ENCODE measurements around the gene AIF1. TPM values are rescaled to one million over a fixed set of nuclear protein-coding genes. Genes with fewer than 3 reads are reported as not detected.

AIF1 gene
- total RNA-seq, 2 experiments from 2014 or later = 48.0 to 54.2 TPM

DNA sequence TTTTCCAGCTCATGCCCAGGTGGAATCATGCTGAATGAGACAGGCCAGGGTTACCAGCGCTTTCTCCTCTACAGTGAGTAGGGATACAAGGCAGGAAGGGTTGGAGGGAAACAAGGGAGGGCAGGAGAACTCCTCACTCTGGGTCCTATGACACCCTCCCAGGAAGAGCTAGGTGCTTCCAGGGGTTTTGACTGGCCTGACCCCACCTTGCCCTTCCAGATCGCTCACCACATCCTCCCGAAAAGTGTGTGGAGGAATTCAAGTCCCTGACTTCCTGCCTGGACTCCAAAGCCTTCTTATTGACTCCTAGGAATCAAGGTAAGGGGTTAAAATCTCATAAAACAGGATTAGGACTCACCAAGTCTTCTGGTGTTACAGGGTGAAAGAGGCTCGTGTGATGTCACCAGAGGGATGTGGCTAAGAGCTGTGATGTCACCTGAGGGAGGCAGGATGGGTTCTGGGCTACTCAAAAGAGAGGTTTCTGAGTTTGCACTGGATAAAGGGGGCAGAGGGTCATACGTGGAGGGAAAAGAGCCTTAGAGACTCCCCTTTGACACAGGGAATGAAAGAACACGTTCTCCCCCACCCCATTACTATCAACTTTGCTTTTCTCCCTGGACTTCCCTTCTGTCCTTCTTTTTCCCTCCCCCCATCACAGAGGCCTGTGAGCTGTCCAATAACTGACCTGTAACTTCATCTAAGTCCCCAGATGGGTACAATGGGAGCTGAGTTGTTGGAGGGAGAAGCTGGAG is 42.5 kb downstream of the AIF1 start:
- CTCF ChIA-PET = interaction anchor here (0.8 to 1.6 kb wide), 5 partner anchors 16 to 173 kb away, joined by 3 to 6 read pairs (median 4); no protein-coding TSS in a partner anchor

DNA sequence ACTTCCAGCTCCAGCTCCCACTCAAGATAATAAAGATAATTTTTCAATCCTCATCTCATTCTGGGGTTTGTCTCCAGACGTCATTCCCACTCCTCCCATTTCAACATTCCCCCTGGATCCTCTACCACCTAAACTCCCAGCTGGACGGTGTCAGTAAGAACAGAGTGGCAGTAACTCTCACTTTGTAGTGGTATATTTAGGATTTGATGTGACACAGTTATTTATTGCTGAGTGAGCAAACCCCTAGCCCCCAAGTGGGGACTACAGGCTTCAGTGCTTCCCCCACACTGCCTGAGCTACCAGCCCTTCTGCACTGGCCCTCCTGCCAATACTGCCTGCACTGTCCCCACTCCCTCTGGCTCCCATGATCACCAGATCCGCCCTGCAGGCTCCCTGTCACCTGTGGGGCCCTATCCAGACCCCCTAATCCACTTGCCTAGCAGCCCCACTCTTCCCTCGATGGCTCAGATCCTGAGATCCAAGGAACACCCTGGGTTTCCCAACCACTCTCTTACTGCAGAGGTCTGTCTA is 43.2 kb downstream of the AIF1 start:
- Mint-ChIP-seq H3K9me3 (no peaks in the 10 kb centered on the region), H3K27me3 (no peaks in the 10 kb centered on the region), H3K27ac (peak overlapping the region; percentile 81), H3K36me3 (ENCODE audit: low read depth) (peaks cover 56% of the 10 kb centered on the region), H3K4me3 (peak overlapping the region; percentile 93), H3K4me1 (peaks cover 70% of the 10 kb centered on the region)
- ChIA-PET CTCF (interaction anchor here (0.8 to 1.6 kb wide), 4 partner anchors 16 to 111 kb away, joined by 3 to 6 read pairs (median 4); no protein-coding TSS in a partner anchor), POLR2A (interaction anchor here (0.7 kb wide), 1 partner anchor 60 kb away, joined by 5 read pairs; no protein-coding TSS in a partner anchor)
- no peak for DNase-seq

More for the DNA sequence above, 42.5 kb downstream of the AIF1 start:
- peaks cover 70% of the 10 kb centered on the region for H3K4me1 Mint-ChIP-seq
- DNase-seq = peak; percentile 45
- H3K4me3 Mint-ChIP-seq = peak overlapping the region; percentile 31
- H3K27ac Mint-ChIP-seq = peak overlapping the region; percentile 61
- POLR2A ChIA-PET = interaction anchor here (0.6 to 0.7 kb wide), 2 partner anchors 59 to 181 kb away, joined by 3 to 5 read pairs; no protein-coding TSS in a partner anchor
- H3K36me3 Mint-ChIP-seq (ENCODE audit: low read depth) = peaks cover 55% of the 10 kb centered on the region
- no peaks in the 10 kb centered on the region for H3K27me3 Mint-ChIP-seq
- H3K9me3 Mint-ChIP-seq = no peaks in the 10 kb centered on the region

DNA sequence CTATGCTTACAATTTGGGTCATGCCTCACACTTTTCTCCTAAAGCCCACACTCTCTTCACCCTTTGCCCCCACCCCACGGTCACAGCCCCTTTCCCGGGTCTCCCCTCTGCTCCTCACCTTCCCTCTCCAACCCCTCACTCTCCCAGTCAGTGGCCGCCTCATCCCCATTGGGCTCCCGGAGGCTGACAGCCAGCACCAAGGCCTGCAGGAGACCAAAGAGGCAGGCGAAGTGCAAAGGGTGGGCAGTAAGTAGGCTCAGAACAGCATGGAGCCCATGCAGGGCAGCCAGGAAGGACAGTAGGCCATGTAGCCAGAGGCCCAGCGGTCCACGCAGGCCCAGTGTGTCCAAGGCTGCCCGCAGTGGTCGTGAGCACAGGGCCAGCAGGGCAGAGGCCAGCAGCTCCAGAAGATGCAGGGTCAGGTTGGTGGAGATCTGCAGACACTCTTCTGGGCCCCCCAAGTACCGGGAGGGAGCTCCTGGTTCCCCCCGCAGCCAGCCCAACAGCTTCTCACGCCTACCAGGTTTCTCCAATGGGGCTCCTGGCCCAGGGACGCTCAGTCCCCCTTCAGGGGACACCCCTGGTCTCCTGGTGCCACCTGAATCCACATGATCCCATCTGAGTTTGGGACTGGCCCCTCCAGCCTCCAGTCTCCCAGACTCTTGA is 44.1 kb downstream of the AIF1 start:
- POLR2A ChIA-PET = no interaction called here
- peaks cover 65% of the 10 kb centered on the region for H3K36me3 Mint-ChIP-seq (ENCODE audit: low read depth)
- no peaks in the 10 kb centered on the region for H3K9me3 Mint-ChIP-seq
- H3K4me3 Mint-ChIP-seq = peak overlapping the region; percentile 93
- CTCF ChIA-PET = interaction anchor here (0.9 kb wide), 2 partner anchors 9 to 116 kb away, joined by 3 to 4 read pairs; partner anchors contain the start of gene DDX39B
- DNase-seq = no peak
- peaks cover 74% of the 10 kb centered on the region for H3K4me1 Mint-ChIP-seq
- no peaks in the 10 kb centered on the region for H3K27me3 Mint-ChIP-seq
- peak overlapping the region; percentile 87 for H3K27ac Mint-ChIP-seq

DNA sequence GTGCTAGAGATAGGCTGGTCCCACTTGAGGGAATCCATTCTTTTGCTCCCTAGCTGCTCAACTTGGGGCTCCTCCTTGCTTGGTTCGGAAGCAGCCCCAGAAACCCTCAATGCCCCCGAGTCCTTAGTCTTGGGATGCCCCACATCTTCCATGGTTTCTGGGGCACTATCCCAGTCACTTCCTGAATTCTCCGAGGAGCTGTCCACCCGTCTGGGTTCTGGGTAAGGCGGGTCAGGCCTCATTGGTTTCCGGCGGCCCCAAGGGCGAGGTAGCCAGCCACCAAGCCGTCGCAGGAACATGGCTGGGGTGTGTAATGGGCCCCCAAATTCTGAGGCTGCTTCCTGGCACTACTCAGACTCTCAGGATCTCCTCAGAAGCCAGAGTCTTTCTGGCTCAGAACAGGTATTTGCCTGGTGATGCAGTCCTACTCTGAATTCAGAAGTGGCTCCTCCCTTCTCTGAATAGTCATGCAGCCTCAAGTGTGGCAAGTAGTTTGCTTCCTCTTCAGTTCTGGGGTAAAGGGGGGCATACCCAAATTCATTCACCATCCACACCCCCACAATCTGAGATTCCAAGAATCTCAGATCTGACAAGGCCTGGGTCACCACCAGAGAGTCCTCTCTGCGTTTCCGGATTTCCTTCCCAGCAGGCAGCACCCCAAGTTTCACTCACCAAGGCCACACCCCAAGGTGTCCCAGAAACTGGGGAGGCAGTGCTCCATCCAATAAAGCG is 44.8 kb downstream of the AIF1 start:
- ChIA-PET CTCF (interaction anchor here (0.9 to 1.7 kb wide), 5 partner anchors 9 to 117 kb away, joined by 3 to 4 read pairs (median 3); partner anchors contain the start of genes DDX39B and MSH5), POLR2A (interaction anchor here (0.6 to 0.8 kb wide), 3 partner anchors 8 to 138 kb away, joined by 3 read pairs; partner anchors contain the start of gene LY6G5B)
- H3K9me3 Mint-ChIP-seq = no peaks in the 10 kb centered on the region
- peak overlapping the region; percentile 87 for H3K27ac Mint-ChIP-seq
- peak overlapping the region; percentile 93 for H3K4me3 Mint-ChIP-seq
- DNase-seq = peak; percentile 52
- H3K4me1 Mint-ChIP-seq = peaks cover 79% of the 10 kb centered on the region
- H3K36me3 Mint-ChIP-seq (ENCODE audit: low read depth) = peaks cover 72% of the 10 kb centered on the region
- no peaks in the 10 kb centered on the region for H3K27me3 Mint-ChIP-seq

DNA sequence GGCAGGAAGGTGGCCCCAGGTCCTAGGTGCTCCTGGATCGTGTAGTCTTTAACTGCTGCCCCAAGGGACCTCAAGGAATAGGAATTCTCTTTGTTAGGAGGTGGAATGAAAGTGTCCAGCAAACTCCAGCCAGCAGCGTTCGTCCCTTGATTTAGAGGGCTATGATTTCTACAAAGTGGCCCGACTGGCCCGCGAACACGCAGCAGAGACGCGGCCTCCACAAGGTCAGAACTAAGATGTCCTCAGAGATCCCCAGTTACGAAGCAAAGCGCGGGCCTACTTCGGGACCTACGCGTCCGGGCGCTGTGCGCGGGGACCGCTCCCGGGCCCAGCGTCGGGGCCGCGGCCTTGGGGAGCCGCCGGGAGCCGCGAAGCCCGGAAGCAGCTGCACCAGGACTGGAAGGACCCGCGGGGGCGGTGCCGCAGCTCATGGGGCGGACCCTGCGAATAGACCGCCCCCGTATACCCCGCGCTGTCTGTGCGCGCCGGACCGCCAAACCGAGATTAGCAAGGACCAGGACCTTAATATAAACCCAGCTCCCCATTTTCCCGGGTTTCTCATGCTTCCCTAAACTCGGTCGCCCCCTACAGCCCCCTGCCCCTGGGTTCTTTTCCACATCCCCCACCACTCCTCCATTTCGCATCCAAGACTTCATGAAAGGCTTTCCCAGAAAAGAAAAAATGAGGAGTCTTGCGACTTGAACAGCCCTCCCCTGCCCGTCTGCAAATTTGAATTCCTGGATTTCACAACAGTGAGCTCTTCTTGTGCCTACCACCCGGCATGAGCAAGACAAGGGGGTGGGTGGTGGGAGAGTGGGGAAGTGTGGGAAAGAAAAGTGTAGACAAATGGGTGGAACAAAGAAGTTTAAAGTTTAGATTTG is 45.6 kb downstream of the AIF1 start, which contains the start of gene C6orf47:
Gene C6orf47, minus strand, starts transcription at position 398 of the 881 bp plus-strand sequence. CDS start 831 bp downstream, outside the sequence.
- no peaks in the 10 kb centered on the region for H3K9me3 Mint-ChIP-seq
- peak within 1 kb of the TSS; percentile 87 for H3K27ac Mint-ChIP-seq
- no peaks in the 10 kb centered on the region for H3K27me3 Mint-ChIP-seq
- ChIA-PET POLR2A (interaction anchor here (0.6 to 0.8 kb wide), 3 partner anchors 9 to 139 kb away, joined by 3 read pairs; partner anchors contain the start of gene LY6G5B), CTCF (interaction anchor here (0.6 to 4.7 kb wide), 9 partner anchors 7 to 146 kb away, joined by 3 to 32 read pairs (median 3); partner anchors contain the start of genes APOM, BAG6, LSM2 and MSH5)
- peak; percentile 79 for DNase-seq
- H3K4me1 Mint-ChIP-seq = peaks cover 75% of the 10 kb centered on the region
- peaks cover 69% of the 10 kb centered on the region for H3K36me3 Mint-ChIP-seq (ENCODE audit: low read depth)
- peak within 1 kb of the TSS; percentile 93 for H3K4me3 Mint-ChIP-seq

DNA sequence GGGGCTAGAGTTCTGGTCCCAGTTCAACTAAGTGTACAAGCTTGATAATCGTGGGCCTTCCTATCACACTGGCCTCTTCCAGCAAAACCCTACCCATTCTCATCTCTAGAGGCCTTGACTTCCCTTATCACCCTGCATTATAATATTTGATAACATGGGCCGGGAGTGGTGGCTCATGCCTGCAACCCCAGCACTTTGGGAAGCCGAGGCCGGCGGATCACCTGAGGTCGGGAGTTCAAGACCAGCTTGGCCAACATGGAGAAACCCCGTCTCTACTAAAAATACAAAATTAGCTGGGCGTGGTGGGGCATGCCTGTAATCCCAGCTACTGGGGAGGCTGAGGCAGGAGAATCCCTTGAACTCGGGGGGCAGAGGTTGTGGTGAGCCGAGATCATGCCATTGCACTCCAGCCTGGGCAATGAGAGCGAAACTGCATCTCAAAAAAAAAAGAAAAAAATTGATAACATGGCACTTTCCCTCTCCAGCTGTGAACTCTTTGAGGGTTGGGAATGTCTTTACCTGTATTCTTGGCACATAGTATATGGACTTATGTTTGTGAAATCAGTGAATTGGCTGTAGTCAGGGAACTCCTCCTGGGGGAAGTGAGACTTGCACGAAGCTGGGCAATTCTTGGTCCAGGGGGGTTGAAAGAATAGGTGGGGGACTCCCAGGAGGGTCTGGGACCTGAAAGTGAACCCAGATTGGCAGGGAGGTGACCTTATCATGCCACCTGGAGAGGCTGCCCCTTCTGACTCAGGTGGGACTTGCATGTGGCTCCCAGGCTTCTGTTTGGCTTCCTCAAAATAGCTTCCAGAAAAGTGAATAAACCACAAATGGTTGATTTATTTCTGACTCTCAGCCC is 46.5 kb downstream of the AIF1 start:
- DNase-seq = no peak
- H3K4me1 Mint-ChIP-seq = peaks cover 73% of the 10 kb centered on the region
- ChIA-PET POLR2A (no interaction called here), CTCF (interaction anchor here (0.6 to 4.7 kb wide), 12 partner anchors 8 to 931 kb away, joined by 3 to 32 read pairs (median 3); partner anchors contain the start of genes APOM, BAG6, LSM2 and MSH5)
- H3K9me3 Mint-ChIP-seq = no peaks in the 10 kb centered on the region
- H3K27ac Mint-ChIP-seq = peak overlapping the region; percentile 85
- no peaks in the 10 kb centered on the region for H3K27me3 Mint-ChIP-seq
- H3K4me3 Mint-ChIP-seq = peak overlapping the region; percentile 93
- H3K36me3 Mint-ChIP-seq (ENCODE audit: low read depth) = peaks cover 72% of the 10 kb centered on the region

DNA sequence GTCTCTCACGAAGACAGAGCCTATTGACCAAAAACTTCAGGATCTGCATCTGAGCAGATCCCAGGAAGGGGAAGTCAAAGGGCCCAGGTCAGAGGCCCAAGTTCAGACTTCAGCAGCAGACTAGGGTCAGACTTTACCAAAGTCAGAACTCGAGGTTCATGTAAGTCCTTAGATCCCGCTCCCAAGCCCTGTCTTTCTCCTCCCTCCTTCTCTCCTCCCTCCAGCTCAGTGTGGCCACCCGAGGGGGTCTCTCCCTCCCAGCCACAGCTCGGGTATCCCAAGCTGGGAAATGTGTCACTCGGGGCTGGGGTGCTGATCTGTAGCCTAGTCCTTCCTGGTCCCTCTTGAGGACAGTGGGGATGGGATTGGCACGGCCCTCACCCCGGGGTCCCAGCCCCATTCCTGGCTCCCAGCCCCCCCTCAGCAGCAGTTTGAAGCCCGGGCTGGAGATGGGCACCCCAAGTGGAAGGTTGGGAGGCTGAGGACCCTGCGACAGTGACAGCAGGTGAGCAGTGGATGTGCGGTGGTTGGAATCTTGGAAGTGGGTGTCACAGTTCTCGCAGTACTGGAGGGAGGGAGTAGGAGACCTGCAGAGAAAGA is 47.2 kb downstream of the AIF1 start:
- ChIA-PET CTCF (interaction anchor here (0.6 to 4.7 kb wide), 6 partner anchors 9 to 931 kb away, joined by 3 to 32 read pairs (median 4); partner anchors contain the start of genes APOM and BAG6), POLR2A (interaction anchor here (0.6 kb wide), 1 partner anchor 200 kb away, joined by 3 read pairs; the partner anchor contains the start of gene NEU1)
- H3K36me3 Mint-ChIP-seq (ENCODE audit: low read depth) = peaks cover 73% of the 10 kb centered on the region
- no peak for DNase-seq
- no peaks in the 10 kb centered on the region for H3K27me3 Mint-ChIP-seq
- peaks cover 75% of the 10 kb centered on the region for H3K4me1 Mint-ChIP-seq
- H3K27ac Mint-ChIP-seq = peak overlapping the region; percentile 85
- no peaks in the 10 kb centered on the region for H3K9me3 Mint-ChIP-seq
- peak overlapping the region; percentile 93 for H3K4me3 Mint-ChIP-seq

DNA sequence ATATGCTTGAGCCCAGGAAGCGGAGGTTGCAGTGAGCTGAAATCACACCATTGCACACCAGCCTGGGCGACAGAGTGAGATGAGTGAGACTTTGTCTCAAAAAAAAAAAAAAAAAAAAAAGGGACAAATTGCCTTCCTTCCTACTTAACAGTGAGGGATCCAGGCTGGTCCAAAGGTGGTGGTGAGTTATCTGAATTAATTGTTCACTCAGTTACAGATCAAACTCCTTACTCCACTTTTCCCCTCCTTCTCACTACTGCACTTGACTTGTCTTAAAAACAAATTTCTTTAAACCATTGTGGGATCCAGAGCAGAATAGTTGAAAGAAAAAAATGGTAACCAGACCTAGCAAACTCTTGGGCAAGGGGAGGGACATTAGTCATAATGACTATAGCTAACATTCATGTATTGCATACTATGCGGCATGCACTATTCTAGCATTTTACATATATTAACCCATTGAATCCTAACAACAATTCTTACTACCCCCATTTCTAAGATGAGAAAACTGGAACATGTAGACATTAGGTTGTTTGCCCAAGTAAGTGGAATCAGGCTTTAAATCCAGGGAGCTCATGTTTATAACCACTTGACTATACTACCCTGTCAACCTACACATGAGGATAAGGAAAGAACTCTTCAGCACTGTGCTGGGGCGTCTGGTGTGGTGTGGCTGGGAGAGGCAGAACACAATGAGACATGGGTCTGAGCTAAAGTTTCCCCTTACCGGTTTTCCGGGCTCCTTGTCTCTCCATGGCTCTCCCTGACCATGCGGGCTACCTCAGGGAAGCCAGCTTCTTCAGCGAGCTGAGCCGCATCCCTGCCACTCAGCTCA is 48.3 kb downstream of the AIF1 start:
- H3K36me3 Mint-ChIP-seq (ENCODE audit: low read depth) = peaks cover 74% of the 10 kb centered on the region
- POLR2A ChIA-PET = interaction anchor here (0.6 kb wide), 3 partner anchors 29 to 200 kb away, joined by 3 to 5 read pairs (median 4); partner anchors contain the start of gene NEU1
- CTCF ChIA-PET = interaction anchor here (0.6 to 4.7 kb wide), 7 partner anchors 10 to 796 kb away, joined by 3 to 32 read pairs (median 4); partner anchors contain the start of genes APOM, BAG6 and NFKBIL1
- H3K27ac Mint-ChIP-seq = peak overlapping the region; percentile 94
- no peak for DNase-seq
- H3K9me3 Mint-ChIP-seq = no peaks in the 10 kb centered on the region
- H3K4me3 Mint-ChIP-seq = peak overlapping the region; percentile 87
- H3K4me1 Mint-ChIP-seq = peaks cover 73% of the 10 kb centered on the region
- no peaks in the 10 kb centered on the region for H3K27me3 Mint-ChIP-seq

DNA sequence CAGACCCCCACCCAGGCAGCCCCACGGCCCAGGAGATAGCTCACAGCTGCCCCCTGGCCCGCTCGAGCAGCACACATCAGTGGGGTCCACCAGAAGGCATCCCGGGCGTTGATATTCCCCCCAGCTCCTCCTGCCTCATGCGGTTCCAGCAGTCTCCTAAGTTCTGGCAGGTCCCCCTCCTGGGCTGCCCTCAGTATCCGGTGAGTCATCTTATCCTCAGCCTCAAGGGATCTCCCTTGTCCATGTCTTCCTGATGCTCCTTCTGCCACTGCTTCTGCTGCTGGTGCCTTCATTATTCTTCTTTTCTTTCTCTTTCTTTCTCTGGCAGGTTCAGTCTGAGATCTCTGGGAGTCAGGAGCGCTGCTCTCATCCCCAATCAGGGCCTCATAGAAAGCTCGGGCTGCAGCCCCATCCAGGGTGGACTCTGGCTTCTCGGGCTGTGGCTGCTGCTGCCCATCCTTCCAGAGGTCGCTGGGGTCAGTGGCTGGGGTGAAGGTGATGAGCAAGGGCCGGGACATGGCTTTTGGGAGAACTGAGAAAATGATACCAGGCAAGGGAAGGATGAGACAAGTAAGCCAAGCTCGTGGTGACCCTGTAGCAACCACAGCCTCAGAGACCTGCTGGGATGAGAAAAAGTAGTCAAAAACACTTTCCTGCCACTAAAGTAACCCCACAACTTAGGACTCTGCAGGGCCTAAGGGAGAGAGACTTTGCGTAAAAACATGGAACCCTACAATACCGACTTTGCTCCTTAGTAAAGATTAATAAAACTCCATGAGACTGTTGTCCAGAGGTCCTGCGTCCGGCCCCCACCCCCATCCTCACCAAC is 49.1 kb downstream of the AIF1 start:
- Mint-ChIP-seq H3K4me1 (peaks cover 73% of the 10 kb centered on the region), H3K27me3 (no peaks in the 10 kb centered on the region), H3K27ac (peak overlapping the region; percentile 94), H3K4me3 (peak overlapping the region; percentile 87), H3K36me3 (ENCODE audit: low read depth) (peaks cover 75% of the 10 kb centered on the region), H3K9me3 (no peaks in the 10 kb centered on the region)
- ChIA-PET CTCF (interaction anchor here (0.8 to 4.7 kb wide), 8 partner anchors 11 to 234 kb away, joined by 3 to 32 read pairs (median 4); partner anchors contain the start of genes APOM, BAG6 and NFKBIL1), POLR2A (interaction anchor here (0.5 to 0.8 kb wide), 5 partner anchors 12 to 310 kb away, joined by 3 to 6 read pairs (median 3); partner anchors contain the start of genes BAG6 and HSPA1B)
- peak; percentile 19 for DNase-seq
